Anterior cingulate cortex (tissue), 58 donors: ENCODE measurements around the gene EGFR.

Experiments
- DNase-seq, 58 donors: peaks; one replicate each; lab custom pipeline; 2025; lab: John Stamatoyannopoulos, UW

Gene EGFR

DNA sequence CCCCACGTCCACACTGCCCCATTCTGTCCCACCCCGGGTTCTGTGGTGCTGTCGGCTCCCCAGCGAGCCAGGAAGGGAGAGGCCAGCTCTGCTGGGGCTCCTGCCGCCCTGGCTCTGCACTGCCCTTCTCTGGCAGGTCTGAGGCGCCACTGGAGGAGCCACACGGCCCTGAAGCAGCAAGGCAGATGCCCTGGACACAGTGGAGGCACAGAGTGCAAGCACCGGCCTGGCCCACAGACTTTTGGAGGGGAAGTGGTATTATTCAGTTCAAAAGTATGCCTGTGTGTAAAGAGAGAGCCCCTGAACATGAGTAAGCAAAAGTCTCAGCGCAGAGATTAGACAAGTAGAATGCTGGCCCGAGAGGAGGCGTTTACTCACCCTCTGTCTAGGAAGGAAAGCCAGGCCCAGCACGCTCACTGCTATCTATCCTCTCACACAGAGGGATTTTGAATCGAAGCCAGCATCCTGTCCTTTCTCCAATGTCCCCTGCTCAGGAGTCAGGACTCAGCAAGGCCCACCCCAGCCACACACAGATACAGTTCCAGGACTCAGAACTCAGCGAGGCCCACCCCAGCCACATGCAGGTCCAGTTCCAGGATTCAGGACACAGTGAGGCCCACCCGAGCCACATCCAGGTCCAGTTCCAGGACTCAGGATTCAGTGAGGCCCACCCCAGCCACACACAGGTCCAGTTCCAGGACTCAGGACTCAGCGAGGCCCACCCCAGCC, 115.0 kb downstream of the EGFR start:
- no peak for DNase-seq

- DNase-seq, result no peak
Measured at GRCh38 chr7:55134359-55134725, 115.5 kb downstream of the EGFR start.

DNA sequence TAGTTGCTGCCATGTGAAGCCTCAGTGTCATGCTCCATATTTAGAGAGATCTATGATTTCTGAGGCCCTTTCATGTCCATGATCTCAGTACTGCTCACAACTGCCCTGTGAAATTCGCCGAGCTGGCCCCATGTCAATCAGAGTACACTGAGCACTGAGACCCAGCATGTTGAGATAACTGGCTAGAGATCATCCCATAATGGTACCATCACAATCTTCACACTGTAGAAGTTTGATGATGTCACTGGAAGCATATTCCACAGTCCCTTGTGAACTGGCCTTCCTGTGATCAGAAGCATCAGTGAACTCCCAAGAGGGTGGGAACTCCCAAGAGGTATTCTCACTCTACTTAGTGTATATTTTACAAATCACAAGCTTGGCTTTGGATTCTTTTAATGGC, 116.0 kb downstream of the EGFR start:
- no peak for DNase-seq

GRCh38 chr7:55135462-55135861, 116.6 kb downstream of the EGFR start:
- DNase-seq, result no peak

DNA sequence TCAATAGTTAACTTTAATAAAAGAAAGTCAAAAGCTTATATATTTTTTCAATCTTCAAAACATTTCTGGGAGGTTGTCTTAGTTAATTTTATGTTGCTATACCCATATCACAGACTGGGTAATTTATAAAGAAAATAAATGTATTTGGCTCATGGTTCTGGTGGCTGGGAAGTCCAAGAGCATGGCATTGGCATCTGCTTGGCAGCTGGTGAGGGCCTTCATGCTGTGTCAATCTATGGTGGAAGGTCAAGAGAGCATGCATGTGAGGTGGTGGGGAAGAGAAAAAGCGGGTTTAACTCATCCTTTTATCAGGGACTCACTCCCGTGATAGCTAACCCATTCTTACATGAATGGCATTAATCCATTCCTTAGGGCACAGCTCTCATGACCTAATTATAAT, 119.8 kb downstream of the EGFR start:
- DNase-seq, result no peak

GRCh38 chr7:55140221-55140940, 121.6 kb downstream of the EGFR start:
- peak in 1 of 58 donors; percentile 17 for DNase-seq

DNA sequence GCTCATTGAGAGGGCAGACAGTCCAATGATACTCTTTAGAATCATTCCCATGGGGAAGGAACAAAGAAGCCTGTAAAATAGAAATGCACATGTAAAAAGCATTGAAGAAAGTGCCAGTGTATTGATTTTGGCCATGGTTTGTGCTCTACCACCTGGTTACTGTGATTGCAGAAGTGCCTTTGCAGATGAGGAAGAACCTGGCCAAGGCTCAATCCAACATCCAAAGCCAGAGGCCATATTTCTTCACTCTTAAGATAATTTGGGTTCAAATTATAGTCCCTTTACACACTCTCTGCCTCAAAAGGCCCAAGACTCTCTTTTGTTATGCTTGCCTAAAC, 122.1 kb downstream of the EGFR start:
- DNase-seq, result no peak

- DNase-seq, result no peak
Measured at GRCh38 chr7:55142919-55143600, 124.2 kb downstream of the EGFR start.

DNA sequence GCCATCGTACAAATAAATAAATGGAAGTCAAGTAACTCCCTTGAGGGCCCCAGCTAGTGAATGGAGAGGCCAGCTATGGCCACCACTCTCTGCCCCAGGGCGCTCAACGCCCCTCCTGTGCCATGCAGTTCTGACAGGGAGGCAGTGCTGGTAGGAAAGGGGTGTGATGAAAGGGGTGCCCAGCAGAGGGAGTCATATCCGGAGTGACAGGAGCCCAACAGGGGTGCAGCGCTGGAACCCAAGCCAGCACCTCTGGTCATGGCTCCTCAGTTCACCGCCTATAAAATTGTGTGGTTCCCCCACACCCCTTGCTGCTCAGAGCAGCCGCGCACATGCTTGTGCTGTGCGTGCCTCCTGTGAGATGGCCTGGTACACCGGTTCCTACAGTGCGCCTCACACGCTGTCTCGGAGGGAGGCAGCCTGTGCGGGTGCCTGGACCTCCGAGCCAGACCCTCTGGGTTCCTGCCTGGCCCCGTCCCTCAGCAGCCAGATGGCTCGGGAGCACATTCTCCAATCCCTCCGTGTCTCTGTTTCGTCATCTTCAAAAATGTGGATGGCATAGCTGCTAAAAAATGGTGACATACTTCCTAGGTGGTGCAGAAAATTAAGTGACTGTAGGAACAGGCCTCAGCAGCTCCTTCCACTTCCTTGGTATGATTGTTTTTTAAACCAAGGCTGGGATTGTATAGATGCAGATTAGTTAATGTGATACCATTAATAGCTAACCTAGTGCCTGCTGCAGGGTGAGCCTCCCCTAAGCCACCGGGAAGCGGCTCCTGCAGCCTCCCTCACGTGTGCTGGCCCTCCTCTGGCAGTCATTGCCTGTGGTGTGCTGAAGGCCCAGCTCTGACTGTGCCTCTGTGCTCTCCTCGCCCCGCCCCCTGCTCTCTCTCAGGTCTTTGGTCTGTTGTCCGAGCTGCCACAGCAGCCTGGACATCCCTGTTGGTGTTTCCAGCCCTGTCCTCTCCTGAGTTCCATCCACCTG, 125.8 kb downstream of the EGFR start:
- no peak for DNase-seq

DNA sequence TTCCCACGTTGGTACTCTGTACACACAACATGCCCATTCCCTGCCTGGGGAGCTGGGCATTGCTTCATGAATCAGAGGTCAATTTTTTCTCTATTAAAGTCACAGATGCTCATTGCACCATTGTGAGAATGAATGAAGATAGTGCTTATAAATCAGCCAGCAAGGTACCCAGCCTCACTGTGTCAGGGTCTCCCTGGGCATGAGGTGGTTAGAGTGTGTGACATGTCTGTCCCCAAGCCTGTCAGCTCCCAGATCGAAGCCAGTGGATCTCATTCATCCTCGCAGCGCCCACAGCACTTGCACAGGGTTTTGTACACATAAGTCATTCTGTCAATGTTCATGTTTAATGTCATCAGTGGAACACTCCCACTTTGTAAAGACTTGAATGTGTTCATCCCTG, 126.8 kb downstream of the EGFR start:
- DNase-seq, result no peak

DNA sequence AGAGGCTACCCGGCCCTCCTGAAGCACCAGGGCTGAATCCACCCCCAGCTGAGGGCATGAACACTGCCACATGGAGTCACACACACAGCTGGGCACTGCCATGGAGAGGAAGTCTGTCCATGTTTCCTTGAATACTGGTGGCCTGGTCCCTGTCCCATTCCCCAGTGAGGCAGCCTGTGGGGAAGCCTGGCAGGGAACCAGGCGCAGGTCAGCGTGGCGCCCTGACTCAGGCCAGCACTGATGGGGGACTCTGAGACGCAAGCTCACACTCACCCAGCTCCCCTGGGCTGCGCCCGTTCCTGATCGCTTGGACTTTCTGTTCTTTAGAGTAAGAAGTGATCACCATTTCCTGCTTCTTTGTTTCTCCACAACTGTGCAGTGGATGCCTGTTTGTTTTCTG, 128.3 kb downstream of the EGFR start:
- DNase-seq, result no peak

- no peak for DNase-seq
Measured at GRCh38 chr7:55147736-55148135, 128.9 kb downstream of the EGFR start.

- DNase-seq, result no peak
Measured at GRCh38 chr7:55148571-55148970, 129.8 kb downstream of the EGFR start.

DNA sequence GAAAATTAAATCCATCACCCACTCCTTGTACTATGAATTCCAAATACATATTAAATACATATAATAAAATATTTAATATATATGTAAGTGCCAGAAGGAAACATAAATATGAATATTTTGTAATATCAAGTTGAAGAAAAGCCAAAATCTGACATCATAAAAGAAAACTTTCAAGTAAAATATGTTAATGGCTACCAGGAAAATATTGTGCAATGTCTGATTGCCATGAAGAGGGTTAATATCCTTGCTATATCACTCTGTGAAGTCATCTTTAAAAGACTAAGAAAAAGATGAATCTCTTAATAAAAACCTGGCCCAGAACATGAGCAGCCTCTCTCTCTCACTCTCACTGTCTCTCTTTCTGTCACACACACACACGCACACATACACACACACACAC, 130.2 kb downstream of the EGFR start:
- DNase-seq, result no peak

GRCh38 chr7:55150166-55150565, 131.3 kb downstream of the EGFR start:
- no peak for DNase-seq

GRCh38 chr7:55150709-55151451, 132.1 kb downstream of the EGFR start:
- DNase-seq, result no peak

GRCh38 chr7:55152516-55152915, 133.7 kb downstream of the EGFR start:
- no peak for DNase-seq

DNA sequence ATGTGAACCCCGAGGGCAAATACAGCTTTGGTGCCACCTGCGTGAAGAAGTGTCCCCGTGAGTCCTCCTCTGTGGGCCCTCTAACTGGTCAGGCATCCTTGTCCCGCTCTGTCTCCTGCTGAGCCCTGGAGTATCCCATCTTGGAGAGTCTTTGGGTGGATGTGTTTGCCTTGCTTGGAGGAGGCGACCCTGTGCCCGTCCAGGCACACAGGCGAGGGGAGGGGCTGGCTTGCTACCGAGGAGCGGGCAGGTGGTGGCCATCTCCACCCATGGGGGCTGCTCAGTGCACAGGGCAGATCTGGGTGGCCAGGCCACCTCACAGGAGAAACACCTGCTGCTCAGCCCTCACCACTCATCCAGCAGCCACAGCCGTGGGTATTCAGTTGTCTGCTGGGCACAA, 135.3 kb downstream of the EGFR start:
- DNase-seq, result no peak

GRCh38 chr7:55155351-55156117, 136.7 kb downstream of the EGFR start:
- DNase-seq, result no peak
